GM12891 (cell line): Measurements from ENCODE around the gene NUDT15.

Experiments
- DNase-seq: peaks from one replicate; pipeline ENCODE4 v3.0.0; 2011; ENCODE audit warnings: low spot score; ENCODE audit not compliant: insufficient read length
- FAIRE-seq: peaks from 2 replicates; lab custom pipeline; 2011; peaks lifted over from hg19 to GRCh38; lab: Jason Lieb, UNC
- PAX5 ChIP-seq: IDR thresholded peaks from 2 replicates; pipeline ENCODE4 v1.6.1; 2011; ENCODE audit warnings: low read length, moderate library complexity, mild to moderate bottlenecking; ENCODE audit not compliant: insufficient read depth, severe bottlenecking
- POLR2A ChIP-seq: IDR thresholded peaks from 2 replicates; pipeline ENCODE4 v1.6.1; 2011; ENCODE audit warnings: low read depth, low read length, control low read depth
- POLR2AphosphoS5 ChIP-seq: IDR thresholded peaks from 2 replicates; pipeline ENCODE4 v1.6.1; 2011; ENCODE audit warnings: low read depth, low read length, control low read depth
- POU2F2 ChIP-seq: IDR thresholded peaks from 2 replicates; pipeline ENCODE4 v1.6.1; 2011; ENCODE audit warnings: low read depth, mild to moderate bottlenecking, control low read depth, low read length, moderate library complexity
- SPI1 ChIP-seq: IDR thresholded peaks from 2 replicates; pipeline ENCODE4 v1.6.1; 2011; ENCODE audit warnings: low read depth, low read length, control low read depth
- TAF1 ChIP-seq: IDR thresholded peaks from 2 replicates; pipeline ENCODE4 v1.6.1; 2011; ENCODE audit warnings: low read depth, low read length, control low read depth

The NUDT15 gene

GRCh38 chr13:48068952-48069351 lies 31.4 kb downstream of the NUDT15 start:
- DNase-seq, result no peak
- TF ChIP-seq POLR2A (no peak), TAF1 (no peak), SPI1 (no peak), PAX5 (no peak), POU2F2 (no peak)
- no peak for FAIRE-seq

DNA sequence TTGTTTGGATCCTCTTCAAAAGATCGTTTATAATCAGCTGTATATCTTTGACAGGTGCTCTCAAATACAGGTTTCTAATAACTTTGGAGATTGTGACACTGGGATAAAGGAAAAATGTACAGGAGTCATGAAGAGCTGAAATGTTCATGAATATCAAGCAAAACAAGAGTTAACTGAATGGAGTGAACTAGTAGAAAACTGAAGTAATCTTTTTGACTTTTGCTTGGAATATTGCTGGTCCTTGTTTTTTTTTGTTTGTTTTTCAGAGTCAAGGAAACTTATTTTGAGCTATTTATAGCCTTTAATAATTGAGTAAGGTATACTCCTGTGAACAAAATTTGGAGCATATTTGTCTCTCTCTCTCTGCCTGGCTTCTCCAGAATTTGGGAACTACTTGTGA lies 32.0 kb downstream of the NUDT15 start:
- FAIRE-seq (no peak), DNase-seq (no peak)
- TF ChIP-seq PAX5 (no peak), POLR2A (no peak), POLR2AphosphoS5 (no peak), POU2F2 (no peak)

GRCh38 chr13:48070942-48071341 lies 33.4 kb downstream of the NUDT15 start:
- FAIRE-seq (no peak), DNase-seq (no peak)
- TF ChIP-seq PAX5, result no peak
- TF ChIP-seq SPI1, result no peak
- TF ChIP-seq POLR2AphosphoS5, result no peak
- TF ChIP-seq POU2F2, result no peak
- TF ChIP-seq TAF1, result no peak
- no peak for TF ChIP-seq POLR2A

DNA sequence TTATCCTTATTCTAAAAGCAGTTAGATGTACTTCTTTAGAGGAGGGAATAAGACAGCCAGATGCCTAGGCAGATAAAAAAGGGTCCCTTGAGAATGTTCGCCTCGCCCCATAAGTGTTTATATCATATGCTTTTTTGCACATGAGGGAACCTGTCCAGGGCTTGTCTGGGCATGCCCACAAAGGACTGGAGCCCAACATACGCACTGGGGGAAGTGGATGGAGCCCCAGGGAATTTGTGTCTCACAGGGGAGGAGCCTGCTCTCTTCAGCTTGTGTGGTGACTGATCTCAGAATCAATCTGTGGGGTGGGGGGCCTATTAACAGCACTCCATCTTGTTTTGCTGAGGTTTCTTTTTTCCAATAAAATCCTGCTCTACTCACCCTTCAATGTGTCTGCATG lies 34.8 kb downstream of the NUDT15 start:
- TF ChIP-seq POU2F2, result no peak
- no peak for TF ChIP-seq POLR2AphosphoS5
- no peak for TF ChIP-seq TAF1
- TF ChIP-seq SPI1, result no peak
- TF ChIP-seq POLR2A, result no peak
- TF ChIP-seq PAX5, result no peak
- FAIRE-seq, result no peak
- no peak for DNase-seq

GRCh38 chr13:48072787-48073186 lies 35.3 kb downstream of the NUDT15 start:
- no peak for TF ChIP-seq SPI1
- 0 out of 2 replicates have a peak, but pooled peaks have one; percentile 25 for TF ChIP-seq POLR2A
- TF ChIP-seq TAF1, result no peak
- TF ChIP-seq POLR2AphosphoS5, result no peak
- TF ChIP-seq POU2F2, result no peak
- FAIRE-seq, result no peak
- DNase-seq, result no peak

GRCh38 chr13:48074006-48074405 lies 36.5 kb downstream of the NUDT15 start:
- no peak for TF ChIP-seq POLR2AphosphoS5
- TF ChIP-seq POU2F2, result no peak
- no peak for TF ChIP-seq TAF1
- TF ChIP-seq POLR2A, result no peak
- TF ChIP-seq PAX5, result no peak
- TF ChIP-seq SPI1, result no peak
- FAIRE-seq (no peak), DNase-seq (no peak)

DNA sequence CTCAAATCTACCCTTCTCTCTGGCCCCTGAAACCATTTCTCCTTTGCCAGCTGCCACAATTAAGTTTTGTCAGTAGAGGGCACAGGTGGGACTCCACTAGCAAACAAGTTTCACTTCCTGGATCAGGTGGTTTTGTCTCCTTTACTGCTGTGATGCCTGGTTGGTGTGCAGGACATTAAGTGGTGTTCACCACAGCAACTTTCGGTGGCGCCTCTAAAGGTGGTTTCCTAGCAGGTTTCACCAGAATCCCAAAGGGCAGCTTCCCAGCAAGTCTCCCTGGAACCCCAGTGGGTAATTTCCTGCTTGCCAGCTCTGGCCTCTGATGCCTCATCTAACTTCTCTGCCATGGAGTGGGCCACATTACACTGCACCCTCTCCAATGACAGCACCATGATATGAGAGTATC lies 40.7 kb downstream of the NUDT15 start:
- no peak for TF ChIP-seq PAX5
- TF ChIP-seq SPI1, result peak; percentile 92
- DNase-seq (peak; percentile 32), FAIRE-seq (peak; percentile 98)

GRCh38 chr13:48081739-48082138 lies 44.2 kb downstream of the NUDT15 start:
- no peak for FAIRE-seq
- no peak for DNase-seq
- TF ChIP-seq SPI1, result no peak
- TF ChIP-seq POLR2AphosphoS5, result no peak
- no peak for TF ChIP-seq PAX5

DNA sequence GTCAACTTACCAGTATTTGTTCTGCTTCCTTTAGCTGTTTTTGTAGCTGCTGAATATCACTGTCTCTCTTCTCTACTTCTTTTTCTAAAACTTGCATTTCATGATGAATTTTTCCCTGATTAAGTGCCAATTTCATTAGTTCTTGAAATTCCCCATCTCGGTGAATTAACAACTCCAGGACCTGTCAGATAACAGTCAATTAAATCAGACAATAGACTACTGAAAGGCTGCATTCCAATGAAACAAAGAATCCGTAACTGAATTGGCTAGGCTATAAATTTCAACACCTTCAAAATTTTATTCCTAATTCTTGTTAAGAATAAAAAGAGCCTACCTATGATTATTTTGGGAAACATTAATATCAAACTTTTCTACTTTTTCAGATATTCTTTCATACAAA lies 48.7 kb downstream of the NUDT15 start:
- FAIRE-seq (no peak), DNase-seq (no peak)
- TF ChIP-seq PAX5, result no peak
- TF ChIP-seq TAF1, result no peak
- TF ChIP-seq SPI1, result no peak
- no peak for TF ChIP-seq POLR2AphosphoS5
- TF ChIP-seq POU2F2, result no peak

DNA sequence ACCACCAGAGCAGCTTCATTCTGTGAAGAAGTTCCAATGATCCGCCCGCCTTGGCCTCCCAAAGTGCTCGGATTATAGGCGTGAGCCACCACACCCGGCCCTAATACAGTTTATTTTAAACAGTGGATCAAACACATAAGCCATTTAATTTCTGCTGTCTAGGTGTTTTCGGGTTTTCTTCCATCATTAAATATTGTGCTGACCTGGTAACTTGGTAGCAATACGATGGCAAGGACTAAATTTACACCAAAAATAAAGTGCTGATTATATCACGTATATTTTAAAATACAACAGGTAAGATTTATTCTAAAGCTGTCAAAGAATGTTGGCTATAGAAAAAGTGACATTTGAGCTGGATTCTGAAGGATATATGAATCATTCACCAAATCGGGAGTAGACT lies 56.1 kb downstream of the NUDT15 start:
- TF ChIP-seq SPI1, result no peak
- no peak for TF ChIP-seq POLR2AphosphoS5
- TF ChIP-seq POU2F2, result no peak
- TF ChIP-seq PAX5, result no peak
- no peak for TF ChIP-seq POLR2A
- TF ChIP-seq TAF1, result no peak
- no peak for DNase-seq
- FAIRE-seq, result no peak

DNA sequence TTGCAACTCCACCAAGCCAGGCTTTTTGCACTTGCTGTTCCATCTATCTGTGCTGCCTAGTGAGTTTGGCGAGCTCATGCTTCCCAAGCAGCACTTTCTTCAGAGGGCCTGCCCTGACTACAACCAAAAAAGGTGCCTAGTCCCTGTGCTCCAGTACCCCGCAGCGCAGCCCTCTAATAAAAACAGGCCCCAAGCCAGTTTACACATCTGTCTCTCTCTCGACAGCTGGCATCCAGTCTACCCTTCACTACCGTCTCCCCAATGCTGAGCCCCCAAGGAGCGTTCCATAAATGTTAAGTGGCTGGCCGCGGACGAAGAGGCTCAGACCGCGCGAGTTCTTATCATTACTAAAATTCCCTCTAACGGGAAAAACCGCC lies 56.9 kb downstream of the NUDT15 start:
- DNase-seq, result peak; percentile 2
- FAIRE-seq, result no peak
- no peak for TF ChIP-seq POLR2A
- no peak for TF ChIP-seq POLR2AphosphoS5
- no peak for TF ChIP-seq SPI1
- TF ChIP-seq POU2F2, result no peak
- TF ChIP-seq PAX5, result no peak
- TF ChIP-seq TAF1, result no peak
